Right lobe of liver (tissue), 6 donors: ENCODE data around the gene SENP7. TPM values are rescaled to one million over a fixed set of nuclear protein-coding genes. Genes with fewer than 3 reads are reported as not detected.

ENCODE experiments used
- ATAC-seq, 4 donors: fragments of 200-7000 bp; cut with Tn5 transposase; one replicate each; pipeline ENCODE4 v1.9.1; 2020; ENCODE audit warnings: mild to moderate bottlenecking in 4 of 4, moderate library complexity in 4 of 4
- DNase-seq, 3 donors: peaks; one replicate each; pipeline ENCODE4 v3.0.0-alpha.2; 2020
- H3K27ac ChIP-seq, 3 donors: fragments of 200-600 bp; one replicate each; pipeline ENCODE4 v1.8.0; 2022
- H3K27me3 ChIP-seq, 2 donors: fragments of 200-600 bp; one replicate each; pipeline ENCODE4 v1.8.0; 2022
- H3K36me3 ChIP-seq, 4 donors: fragments of 200-600 bp; sonication (generic) in 1 of 4; one replicate each; pipeline versions ENCODE4 v1.5.1 to v1.8.0; 2017 to 2022; ENCODE audit warnings: control low read depth in 1 of 4
- H3K4me1 ChIP-seq, 4 donors: fragments of 200-600 bp; sonication (generic) in 1 of 4; one replicate each; pipeline versions ENCODE4 v1.5.1 to v1.8.0; 2017 to 2022; ENCODE audit warnings: control low read depth in 1 of 4
- H3K4me3 ChIP-seq, 3 donors: fragments of 200-600 bp; one replicate each; pipeline ENCODE4 v1.8.0; 2022
- H3K9me3 ChIP-seq, 4 donors: fragments of 200-600 bp; sonication (generic) in 1 of 4; one replicate each; pipeline versions ENCODE4 v1.5.1 to v1.8.0; 2017 to 2022; ENCODE audit warnings: control low read depth in 1 of 4
- POLR2A ChIP-seq: fragments of 450-650 bp; IDR thresholded peaks from one replicate; pipeline ENCODE4 v1.6.1; 2017; ENCODE audit warnings: antibody characterized with exemption, mild to moderate bottlenecking
- WGBS: methylation state at CpG from one replicate; pipeline ENCODE4 v1.1.6; 2018; ENCODE audit warnings: low coverage, low lambda C conversion rate; ENCODE audit not compliant: insufficient coverage; ENCODE audit errors: missing lambda C conversion rate; 5-methylcytosine and 5-hydroxymethylcytosine counted together
- intact Hi-C, 2 donors: fragments of 100-400 bp; cut with DNase I; formaldehyde crosslinking; loops; one replicate each; pipeline versions ENCODE4 v1.11.2 to v1.14.1; 2022
- total RNA-seq, 6 experiments: library from RNA; depleted of rRNA in 2 of 6; stranded (reverse); fragments of >200 nt in 2 of 6; fragmentation: NEBNext Ultra II Directional in 3 of 6; extraction: Animal tissue kit (Norgen Biotek cat#: 25700) in 3 of 6; gene quantifications; one replicate each; pipeline versions ENCODE4 v1.1.0 to v1.2.4, GENCODE V29; 2016 to 2023
- TF ChIP-seq, protein P1 (sequence below), 4 donors: fragments of 200-600 bp in 3 of 4; fragments of 450-650 bp in 1 of 4; IDR thresholded peaks; one replicate each; pipeline versions ENCODE4 v1.5.1 to v1.8.0; 2016 to 2022; ENCODE audit warnings: antibody characterized with exemption in 4 of 4, mild to moderate bottlenecking in 2 of 4
- donor health status: DM: no; HTN: yes; CAD: no.
- donor health status: DM: no; HTN: no; CAD: no.
- donor health status: DM: no; HTN: no; CAD: no.
- donor health status: DM: no; HTN: yes; CAD: no.
- donor health status: DM: no; HTN: yes; CAD: no.

SENP7 gene
- total RNA-seq, 6 experiments from 2014 or later, result 3.8 to 7.2 (median 5.7) TPM

DNA sequence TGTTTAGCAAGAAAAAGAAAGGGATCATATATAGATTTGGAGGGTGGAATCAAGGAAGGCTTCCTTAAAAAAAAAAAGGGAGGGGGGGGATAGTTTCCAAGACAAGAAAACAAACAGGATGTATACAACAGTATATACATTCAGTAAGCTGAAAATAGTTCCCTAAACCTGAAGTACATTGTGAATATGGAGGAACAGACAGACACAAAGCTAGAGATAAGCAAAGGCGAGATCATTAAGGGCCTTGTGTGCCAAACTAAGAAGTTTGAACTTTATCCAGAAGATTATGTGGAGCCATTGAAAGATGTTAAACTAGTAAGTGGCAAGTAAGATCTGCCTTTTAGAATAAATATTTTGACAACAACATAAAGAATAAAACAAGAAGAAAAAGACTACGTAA is 99.4 kb downstream of the SENP7 start:
- H3K9me3 ChIP-seq, result no peaks in the 10 kb centered on the region
- no peaks in the 10 kb centered on the region for H3K36me3 ChIP-seq
- ATAC-seq (no peak), DNase-seq (no peak)
- no peaks in the 10 kb centered on the region for H3K27me3 ChIP-seq
- no peak overlapping the region for H3K4me3 ChIP-seq
- TF ChIP-seq POLR2A, result no peak
- TF ChIP-seq, protein P1, sequence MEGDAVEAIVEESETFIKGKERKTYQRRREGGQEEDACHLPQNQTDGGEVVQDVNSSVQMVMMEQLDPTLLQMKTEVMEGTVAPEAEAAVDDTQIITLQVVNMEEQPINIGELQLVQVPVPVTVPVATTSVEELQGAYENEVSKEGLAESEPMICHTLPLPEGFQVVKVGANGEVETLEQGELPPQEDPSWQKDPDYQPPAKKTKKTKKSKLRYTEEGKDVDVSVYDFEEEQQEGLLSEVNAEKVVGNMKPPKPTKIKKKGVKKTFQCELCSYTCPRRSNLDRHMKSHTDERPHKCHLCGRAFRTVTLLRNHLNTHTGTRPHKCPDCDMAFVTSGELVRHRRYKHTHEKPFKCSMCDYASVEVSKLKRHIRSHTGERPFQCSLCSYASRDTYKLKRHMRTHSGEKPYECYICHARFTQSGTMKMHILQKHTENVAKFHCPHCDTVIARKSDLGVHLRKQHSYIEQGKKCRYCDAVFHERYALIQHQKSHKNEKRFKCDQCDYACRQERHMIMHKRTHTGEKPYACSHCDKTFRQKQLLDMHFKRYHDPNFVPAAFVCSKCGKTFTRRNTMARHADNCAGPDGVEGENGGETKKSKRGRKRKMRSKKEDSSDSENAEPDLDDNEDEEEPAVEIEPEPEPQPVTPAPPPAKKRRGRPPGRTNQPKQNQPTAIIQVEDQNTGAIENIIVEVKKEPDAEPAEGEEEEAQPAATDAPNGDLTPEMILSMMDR (IDR thresholded peaks at IDR 0.05), result no peak
- 95% methylated on average over 2 of the region's 2 CpGs for WGBS
- intact Hi-C loops, result no loop called here
- H3K27ac ChIP-seq, result no peak overlapping the region
- no peaks in the 10 kb centered on the region for H3K4me1 ChIP-seq

DNA sequence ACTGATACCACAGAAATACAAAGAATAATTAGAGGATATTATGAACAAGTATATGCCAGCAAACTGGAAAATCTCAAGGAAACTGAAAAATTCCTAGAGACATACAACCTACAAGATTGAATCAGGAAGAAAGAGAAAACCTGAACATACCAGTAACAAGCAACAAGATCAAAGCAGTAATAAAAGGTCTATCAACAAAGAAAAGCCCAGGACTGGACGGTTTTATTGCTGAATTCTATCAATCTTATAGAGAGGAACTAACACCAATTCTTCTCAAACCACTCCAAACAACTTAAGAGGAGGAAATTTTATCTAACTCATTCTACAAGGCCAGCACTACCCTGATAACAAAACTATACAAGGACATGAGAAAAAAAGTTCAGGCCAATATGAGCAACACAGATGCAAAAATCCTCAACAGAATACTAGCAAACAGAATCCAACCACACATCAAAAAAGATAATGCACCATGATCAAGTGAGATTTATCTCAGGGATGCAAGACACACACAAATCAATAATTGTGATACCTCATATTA is 121.5 kb downstream of the SENP7 start:
- no peak for ATAC-seq
- Histone ChIP-seq H3K4me1 (no peaks in the 10 kb centered on the region), H3K27ac (no peak overlapping the region), H3K36me3 (no peaks in the 10 kb centered on the region), H3K27me3 (no peaks in the 10 kb centered on the region), H3K9me3 (peaks cover 0 to 4% (median 0%) of the 10 kb centered on the region in 4 donors), H3K4me3 (no peak overlapping the region)
- TF ChIP-seq, protein P1 (IDR thresholded peaks at IDR 0.05), result no peak
- TF ChIP-seq POLR2A, result no peak
- DNase-seq, result no peak
- 86% methylated on average over 1 of the region's 1 CpG for WGBS
- intact Hi-C loops, result no loop called here

DNA sequence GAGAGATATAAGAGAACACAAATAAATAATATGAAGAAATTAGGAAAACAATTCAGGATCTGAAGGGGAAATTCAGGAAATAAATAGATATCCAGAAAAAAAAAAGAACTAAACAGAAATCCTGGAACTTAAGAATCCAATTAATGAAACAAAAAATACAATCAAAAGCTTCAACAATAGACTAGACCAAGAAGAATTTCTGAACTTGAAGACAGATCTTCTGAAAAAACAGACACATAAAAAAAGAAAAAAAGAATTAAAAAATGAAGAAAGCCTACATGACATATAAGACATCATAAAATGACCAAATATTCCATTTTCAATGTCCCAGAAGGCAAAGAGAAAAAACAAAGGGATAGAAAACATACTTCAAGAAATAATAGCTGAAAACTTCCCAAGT is 124.3 kb downstream of the SENP7 start:
- no peak overlapping the region for H3K4me3 ChIP-seq
- peaks cover 0 to 4% (median 0%) of the 10 kb centered on the region in 4 donors for H3K9me3 ChIP-seq
- intact Hi-C loops, result no loop called here
- no peak overlapping the region for H3K27ac ChIP-seq
- DNase-seq (no peak), ATAC-seq (no peak)
- no peaks in the 10 kb centered on the region for H3K27me3 ChIP-seq
- TF ChIP-seq, protein P1 (IDR thresholded peaks at IDR 0.05), result no peak
- no peak for TF ChIP-seq POLR2A
- no peaks in the 10 kb centered on the region for H3K36me3 ChIP-seq
- H3K4me1 ChIP-seq, result no peaks in the 10 kb centered on the region

DNA sequence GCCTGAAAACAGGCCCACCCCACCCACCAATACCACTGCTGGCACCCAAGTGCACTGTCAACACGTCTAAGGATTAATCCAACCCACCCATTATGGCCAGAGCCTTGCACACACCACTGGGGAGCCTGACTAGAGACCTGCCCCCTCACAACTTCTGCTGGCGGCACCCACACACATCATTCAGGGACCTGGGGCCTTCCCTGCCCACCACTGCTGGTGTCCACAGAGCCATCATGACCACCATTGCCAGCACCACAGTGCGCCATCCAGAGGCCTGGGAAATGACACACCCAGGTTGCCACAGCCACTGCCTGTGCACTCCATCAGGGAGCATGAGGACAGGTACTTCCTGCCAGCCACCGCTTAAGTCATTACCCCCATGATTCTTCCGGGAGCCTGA is 125.7 kb downstream of the SENP7 start:
- H3K27me3 ChIP-seq, result no peaks in the 10 kb centered on the region
- TF ChIP-seq, protein P1 (IDR thresholded peaks at IDR 0.05), result no peak
- no peak for TF ChIP-seq POLR2A
- intact Hi-C loops, result no loop called here
- no CpG with 5 or more reads among the region's 5 CpGs for WGBS
- peaks cover 0 to 4% (median 0%) of the 10 kb centered on the region in 4 donors for H3K9me3 ChIP-seq
- DNase-seq, result peak in 1 of 3 donors; percentile 15
- no peaks in the 10 kb centered on the region for H3K36me3 ChIP-seq
- H3K4me3 ChIP-seq, result no peak overlapping the region
- ATAC-seq, result no peak
- no peak overlapping the region for H3K27ac ChIP-seq
- no peaks in the 10 kb centered on the region for H3K4me1 ChIP-seq

DNA sequence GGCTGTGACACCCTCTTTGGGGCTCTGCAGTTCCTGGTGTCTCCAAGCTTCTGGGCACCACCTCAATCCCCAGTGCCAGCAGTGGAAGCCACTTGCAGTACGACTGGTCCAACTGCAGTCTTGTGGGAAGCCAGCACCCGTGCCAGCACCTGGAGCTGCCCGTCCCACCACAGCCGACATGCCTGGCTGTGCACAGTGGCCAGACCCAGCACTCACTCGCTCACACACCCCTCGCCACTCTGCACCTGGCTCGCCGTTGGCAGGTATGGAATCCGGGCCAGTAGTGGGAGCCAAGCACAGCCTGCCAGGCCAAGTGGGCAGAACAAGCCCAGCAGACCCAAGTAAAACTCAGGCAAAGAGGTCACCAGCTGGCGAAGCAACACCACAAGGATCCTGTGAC is 128.6 kb downstream of the SENP7 start:
- Histone ChIP-seq H3K27ac (no peak overlapping the region), H3K4me1 (no peaks in the 10 kb centered on the region), H3K4me3 (no peak overlapping the region), H3K27me3 (no peaks in the 10 kb centered on the region), H3K36me3 (no peaks in the 10 kb centered on the region), H3K9me3 (peaks cover 0 to 4% (median 0%) of the 10 kb centered on the region in 4 donors)
- intact Hi-C loops, result no loop called here
- no peak for DNase-seq
- TF ChIP-seq, protein P1 (IDR thresholded peaks at IDR 0.05), result no peak
- TF ChIP-seq POLR2A, result no peak
- 100% methylated on average over 1 of the region's 10 CpGs for WGBS
- no peak for ATAC-seq
